GM21723 (cell line): Measurements from ENCODE around the gene PRSS22.

Experiments used
- ATAC-seq: cut with Tn5 transposase; IDR thresholded peaks from one replicate; pipeline ENCODE4 v1.9.1; 2021; ENCODE audit warnings: mild to moderate bottlenecking, moderate library complexity; ENCODE audit not compliant: unreplicated experiment

PRSS22 gene

DNA sequence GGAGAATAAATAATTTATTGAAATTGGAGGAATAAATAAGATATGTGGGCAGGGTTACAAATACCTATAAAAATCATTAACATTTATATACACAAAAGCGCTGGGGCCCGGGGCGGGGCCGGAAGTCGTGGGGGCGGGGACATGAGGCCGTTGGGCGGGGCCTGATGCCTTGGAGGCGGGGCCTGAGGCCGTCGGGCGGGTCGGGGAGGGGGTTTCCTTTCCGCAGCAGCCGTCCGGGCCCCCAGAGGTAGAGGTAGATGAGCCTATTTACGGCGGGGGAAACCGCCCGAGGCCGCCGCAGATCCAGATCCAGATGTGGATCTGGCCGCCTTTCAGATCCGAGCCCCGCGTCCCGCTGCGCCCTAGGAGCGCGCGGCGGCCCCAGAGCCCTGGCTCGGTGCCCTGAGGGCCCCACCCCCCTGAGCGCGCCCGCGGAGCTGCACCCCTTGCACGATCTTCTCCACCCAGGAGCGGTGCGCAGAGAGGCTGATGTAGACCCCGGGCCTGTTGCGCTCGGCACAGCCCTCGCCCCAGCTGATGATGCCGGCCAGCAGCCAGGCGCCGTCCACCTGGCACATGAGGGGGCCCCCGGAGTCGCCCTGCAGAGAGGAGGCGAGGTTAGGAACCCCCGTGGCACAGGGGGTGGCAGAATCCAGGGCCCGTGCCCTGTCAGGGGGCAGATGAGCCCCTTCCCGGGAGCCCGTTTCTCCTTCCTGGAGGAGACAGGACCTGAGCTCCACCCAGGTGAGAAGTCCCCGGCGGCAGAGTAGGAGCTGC, 5.1 kb downstream of the PRSS22 start:
- ATAC-seq, result no peak

DNA sequence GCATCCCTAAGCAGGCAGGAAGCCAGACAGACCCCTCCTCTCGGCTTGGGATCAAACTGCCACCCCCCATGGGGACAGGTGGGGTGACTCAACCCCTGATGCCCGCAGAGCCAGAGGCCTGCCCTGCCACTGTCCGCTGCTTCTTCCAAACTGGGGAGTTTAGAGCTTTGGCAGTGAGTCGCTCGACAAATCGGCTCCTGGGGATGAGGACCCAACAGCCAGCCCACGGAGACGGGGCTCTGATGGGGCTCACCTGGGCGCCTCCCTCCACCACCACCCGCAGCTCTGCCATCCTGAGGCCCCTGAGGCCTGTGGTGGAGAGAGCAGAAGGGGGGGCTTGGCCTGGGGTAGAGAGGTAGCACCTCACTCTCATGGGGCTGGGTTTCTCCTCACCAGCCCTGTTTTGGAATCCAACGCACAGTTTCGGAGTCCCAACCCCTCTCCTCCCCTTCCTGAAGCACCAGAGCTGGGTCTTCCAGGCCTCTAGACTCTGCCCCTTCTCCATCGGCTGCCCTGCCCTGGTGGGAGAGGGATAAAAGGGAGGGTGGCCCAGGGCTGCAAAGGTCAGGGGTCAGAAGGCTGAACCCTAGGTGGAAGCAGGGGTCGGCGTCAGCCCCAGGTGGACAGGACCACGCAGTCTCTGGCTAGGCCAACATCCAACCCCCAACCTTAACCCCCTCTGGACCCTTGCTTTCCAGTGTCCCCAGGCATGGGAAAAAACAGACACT, 5.8 kb downstream of the PRSS22 start:
- ATAC-seq, result no peak

DNA sequence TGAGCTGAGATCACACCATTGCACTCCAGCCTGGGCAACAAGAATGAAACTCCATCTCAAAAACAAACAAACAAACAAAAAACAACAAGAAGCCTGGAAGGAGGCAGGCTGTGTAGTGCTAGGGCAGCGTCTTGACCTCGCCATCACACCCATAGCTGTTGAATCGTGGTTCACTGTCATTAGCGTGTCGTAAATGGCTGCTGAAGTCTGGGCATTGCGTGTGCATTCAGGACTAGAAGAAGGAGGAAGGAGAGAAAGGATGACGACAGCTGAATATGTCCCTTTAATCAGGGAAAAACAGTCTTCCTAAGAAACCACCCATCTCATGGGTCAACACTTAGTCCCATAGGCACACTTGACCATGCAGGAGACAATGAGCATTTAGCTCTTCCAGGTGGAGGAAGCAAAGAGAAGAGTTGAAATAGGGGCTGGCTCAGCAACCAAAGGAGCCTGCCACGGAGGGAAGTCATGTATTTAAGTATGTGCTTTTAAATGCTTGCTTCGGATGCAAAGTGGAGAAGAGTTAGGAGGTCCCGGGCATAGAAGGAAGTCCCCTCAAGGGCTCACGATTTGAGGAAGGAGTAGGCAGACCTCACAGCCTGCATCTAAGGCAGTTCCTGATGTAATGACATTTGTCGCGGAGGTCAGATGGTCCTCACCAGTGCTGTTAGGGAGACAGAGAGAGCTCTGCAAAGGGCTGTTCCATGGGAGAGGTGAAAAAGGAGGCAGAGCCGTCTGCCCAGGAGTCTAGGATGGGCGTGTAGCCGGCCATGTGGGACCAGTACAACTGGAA, 8.8 kb downstream of the PRSS22 start:
- no peak for ATAC-seq

DNA sequence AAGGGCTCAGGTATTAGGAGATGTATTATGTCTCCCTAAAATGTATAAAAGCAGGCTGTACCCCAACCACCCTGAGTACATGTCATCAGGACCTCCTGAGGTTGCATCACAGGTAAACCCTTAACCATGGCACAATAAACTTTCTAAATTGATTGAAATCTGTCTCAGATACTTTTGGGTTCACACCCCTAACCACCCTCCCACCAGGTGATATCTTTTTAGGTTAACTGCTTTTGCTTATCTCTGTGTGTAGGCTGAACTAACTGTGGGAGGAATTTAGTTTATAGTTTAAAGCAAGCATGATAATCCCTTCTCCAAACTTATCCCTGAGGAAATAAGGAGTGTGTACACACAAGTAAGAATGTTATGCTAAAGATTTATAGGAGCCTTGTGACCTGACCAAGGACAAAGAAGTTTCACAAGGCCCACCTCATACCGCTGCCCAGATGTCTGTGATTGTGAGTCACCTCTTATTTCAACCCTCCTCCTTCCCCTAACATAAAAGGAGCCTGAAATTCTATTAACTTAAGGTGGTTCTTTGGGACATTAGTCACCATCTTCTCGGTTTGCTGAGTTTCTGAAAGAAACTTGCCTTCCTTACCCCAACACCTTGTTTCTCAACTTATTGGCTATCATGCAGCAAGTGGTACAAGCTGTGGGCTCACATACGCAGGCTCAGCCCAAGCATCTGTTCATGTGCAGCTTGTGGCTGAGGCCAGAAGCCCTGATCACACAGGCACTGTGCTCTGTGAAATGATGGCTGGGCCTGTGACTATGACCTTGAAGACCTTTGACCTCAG, 11.3 kb downstream of the PRSS22 start:
- no peak for ATAC-seq

DNA sequence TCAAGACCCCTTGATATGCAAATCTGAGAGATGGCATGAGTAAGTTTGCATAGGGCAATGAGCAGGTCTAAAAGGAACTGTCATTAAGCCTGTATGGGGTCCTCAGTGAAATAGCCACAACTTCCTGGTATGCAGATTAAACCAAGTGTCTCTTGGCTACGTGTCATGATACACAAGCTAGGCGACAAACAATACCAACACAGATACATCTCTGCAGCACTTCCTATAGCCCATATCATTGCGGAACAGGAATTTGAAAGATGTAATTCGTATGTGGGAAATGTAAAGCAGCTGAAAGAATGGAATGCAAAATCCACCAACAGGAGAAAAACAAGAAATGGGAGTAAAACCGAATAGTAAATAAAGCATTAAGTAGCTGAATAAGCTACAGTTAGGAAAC, 12.9 kb downstream of the PRSS22 start:
- ATAC-seq, result no peak

DNA sequence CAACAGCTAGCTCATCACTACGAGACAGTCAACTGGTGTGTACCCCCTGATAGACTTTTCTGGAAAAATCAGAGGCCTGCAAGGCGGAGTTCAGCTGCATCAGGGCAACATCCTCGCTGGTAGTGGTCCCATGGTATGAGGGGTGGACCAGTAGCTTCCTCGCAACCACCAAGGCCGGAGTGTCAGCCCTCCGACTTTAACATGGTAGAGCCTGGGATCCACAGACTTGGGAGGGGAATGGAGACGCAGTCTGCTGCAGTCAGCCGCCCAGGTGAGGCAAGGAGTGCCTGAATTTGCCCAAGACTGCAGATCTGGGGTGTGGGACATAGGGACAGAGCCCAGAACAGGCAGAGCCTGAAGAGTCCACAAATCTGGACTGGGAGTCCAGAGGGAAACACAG, 14.4 kb downstream of the PRSS22 start:
- ATAC-seq, result no peak

DNA sequence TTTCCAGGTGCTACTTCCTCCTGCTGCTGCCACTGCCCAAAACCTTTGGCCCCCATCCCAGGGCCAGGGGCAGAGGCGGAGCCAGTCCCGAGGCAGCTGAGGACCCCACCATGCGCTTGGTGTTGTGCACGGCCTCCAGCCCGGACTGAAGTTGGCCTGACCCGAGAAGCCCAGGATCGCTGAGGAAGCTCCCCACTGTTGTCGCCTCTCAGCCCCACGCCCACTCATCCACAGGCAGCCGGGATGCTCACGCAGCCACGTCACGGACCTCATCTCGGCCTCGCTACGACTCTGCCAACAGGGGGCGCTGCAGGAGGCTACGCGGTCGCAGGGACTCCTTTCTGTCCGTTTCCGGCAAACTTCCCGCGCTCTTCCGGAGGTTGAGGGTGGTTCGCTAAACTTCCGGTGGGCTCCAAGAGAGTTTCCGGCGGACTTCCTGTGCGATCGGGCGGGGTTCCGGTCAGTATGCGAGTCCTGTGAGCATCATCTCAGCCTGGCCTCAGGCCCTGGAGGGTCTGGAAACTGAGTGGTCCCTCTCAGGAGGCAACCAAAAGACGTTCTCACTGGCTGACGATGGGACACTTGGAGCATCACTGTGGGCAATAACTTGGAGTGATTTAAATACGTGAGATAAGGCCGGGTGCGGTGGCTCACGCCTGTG, 15.5 kb downstream of the PRSS22 start:
- no peak for ATAC-seq

DNA sequence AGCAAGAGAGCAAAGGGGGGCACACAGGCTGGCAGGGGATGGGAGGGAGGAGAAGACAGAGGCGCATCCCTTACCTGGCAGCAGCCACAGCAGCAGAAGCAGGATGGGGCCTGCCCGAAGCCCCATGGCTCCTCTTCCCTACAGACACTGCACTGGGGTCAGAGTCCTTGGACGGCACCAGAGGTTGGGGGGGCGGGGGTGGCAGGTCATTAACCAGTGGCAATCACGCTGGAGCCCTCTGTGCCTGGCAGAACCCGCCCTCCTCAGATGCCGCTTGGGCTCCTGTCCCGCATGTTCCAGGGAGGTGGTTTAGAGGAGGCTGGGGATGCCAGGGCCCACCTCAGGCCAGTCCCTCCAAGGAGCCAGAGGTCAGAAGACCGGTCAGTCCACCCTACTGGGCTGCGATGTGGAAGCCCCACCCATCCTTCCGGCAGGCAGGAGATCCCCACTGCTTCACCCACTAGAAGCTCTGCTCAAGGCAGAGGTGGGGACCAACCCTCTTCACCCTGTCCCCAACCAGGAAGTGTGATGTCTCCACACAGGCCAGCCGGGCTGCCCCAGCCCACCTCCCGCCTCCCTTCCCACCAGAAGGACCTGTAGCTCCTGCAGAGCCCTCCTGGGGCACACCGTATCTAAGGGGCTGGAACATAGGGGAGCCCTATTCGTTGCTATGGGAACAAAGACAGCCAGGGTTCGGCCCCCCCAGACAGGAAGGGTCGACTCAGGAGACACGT, 16.2 kb downstream of the PRSS22 start:
- ATAC-seq, result no peak

DNA sequence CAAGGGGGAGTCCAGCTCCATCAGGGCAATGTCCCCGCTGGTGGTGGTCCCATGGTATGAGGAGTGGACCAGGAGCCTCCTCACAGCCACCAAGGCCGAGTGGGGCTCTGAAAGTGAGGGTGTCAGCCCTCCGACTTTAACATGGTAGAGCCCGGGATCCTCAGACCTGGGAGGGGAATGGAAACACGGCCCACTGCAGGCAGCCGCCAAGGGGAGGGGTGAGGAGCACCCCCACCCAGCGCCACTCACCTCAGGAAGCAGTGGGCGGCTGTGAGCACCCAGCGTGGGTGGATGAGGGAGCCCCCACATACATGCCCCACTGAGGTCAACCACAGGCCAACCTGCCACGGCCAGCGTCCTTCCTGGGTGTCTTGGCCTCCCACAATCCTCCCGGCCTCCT, 17.1 kb downstream of the PRSS22 start:
- ATAC-seq, result no peak

DNA sequence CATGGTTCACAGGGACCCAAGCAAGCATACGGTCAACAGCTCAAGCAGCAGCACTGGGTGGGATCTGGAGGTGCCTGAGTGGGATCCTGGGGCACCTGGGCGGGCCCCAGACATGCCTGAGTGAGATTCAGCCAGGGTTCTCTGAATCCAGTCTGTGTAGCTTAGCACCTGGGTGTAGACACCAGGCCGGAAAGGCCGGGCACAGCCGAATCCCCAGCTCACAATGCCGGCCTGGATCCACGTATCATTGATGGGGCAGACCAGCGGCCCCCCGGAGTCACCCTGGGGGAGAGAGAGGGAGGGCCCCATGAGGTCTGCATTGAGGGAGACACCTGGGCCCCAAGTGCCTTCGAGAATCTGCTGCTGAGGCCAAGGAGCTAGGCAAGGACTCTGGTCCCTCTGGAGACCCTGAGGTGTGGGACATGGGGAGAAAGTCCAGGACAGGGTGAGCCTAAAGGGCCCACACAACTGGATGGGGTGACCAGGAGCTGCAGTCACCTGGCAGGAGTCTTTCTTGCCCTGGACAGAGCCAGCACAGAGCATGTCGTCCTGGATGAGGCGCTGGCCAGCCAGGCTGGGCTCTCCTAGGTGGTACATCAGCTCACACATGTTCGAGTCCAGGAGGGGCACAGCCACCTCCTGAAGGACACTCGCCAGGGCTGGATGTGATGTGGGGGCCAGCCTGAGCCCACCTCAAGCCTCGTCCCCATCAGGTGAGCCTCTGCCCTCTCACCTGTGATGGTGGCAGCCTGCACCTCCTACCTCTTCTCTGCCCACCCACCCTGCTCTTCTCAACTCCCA, 18.1 kb downstream of the PRSS22 start:
- no peak for ATAC-seq

DNA sequence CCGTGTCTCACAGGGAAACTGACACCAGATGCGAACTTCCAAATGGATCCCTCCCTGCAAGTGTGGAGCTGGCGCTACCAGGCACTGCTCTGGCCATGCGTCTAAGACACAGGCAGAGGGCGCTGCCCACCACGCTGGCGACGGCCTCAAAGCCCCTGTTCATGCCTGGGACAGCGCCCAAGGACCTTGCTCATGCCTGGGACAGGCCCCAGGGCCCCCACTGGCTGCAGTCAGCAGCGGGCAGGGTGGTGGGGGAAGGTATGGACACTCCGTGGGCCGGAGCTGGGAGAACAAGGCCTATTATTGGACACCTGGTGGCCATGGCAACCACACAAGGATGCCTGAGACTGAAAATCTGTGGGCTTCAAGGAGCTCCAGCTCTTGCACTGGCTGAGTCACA, 19.0 kb downstream of the PRSS22 start:
- ATAC-seq, result no peak

DNA sequence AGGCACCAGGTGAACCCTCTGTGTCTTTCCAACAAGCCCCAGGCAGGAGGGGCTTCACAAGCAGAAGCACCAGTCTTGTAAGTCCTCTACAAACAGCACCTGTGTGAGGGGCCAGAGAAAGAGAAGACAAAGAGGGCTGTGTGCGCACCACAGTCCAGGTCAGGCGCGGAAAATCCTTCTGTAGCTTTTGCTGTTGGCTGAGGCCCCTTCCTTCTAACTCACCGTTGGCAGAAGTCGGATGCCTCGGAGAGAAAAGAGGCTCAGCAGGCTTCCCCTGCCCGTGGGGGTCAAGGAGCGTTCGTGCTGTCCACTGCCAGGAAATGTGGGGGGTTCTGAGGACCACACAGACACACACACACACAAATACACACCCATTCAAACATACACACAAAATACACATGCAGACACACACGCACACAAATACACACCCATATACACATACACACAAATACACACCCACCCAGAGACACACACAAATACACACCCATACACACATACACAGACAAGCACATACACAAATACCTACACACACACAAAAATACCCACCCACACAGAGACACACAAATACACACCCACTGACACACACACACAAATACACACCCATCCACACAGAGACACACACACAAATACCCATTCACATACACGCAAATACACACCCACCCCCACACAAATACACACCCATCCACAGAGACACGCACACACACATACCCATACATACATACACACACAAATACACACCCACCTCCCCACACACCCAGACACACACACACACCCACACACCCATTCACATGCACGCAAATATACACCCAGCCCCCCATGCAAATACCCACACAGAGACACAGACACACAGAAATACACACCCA, 21.1 kb downstream of the PRSS22 start:
- ATAC-seq, result no peak

DNA sequence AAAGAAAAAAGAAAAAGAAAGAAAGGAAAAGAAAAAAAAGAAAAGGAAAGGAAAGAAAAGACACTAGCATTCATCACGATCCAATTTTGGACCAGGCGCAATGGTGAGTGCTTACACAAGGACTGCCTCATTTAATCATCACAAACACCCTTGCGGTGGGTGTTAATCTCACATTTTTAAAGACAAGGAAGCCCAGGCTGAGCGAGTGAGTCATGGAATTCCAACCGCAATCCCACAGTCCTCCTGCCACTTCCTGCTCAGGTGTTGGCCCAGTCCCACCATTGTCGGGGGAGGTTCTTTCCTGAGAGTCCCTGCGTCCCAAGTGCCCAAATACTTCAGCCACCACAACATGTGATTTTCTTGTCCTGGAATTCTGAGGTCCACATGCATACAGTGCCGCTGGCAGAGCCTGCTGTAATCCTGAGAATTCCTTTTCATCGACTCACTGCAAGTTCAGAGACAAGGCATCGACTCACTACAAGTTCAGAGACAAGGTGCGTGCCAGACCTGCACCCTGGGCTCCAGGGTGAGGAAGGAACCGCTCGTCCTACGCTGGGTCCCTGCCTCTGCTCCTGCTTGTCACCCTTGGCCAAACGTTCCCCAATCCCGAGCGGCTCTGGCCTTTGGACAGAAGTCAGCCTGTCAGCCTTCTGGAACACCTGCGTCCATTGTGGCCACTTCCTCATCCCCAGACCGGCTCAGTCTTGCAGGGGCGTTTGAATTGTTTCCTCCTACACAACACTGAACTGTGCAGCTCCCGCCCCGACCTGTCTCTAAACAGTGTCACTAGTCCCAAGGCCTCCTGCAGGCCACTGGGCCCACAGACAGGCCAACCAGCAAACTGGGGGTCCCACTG, 22.1 kb downstream of the PRSS22 start:
- no peak for ATAC-seq

DNA sequence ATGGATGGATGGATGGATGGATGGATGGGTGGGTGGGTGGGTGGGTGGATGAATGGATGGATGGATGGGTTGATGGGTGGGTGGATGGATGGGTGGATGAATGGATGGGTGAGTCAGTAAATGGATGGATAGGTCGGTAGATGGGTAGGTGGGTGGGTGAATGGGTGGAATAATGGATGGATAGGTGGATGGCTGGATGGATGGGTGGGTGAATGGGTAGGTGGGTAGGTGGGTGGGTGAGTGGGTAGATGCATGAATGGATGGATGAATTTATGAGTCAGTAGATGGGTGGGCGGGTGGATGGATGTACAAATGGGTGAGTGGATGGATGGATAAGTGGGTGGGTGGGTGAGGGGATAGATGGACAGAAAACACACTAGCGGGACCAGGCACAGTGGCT, 23.0 kb downstream of the PRSS22 start:
- ATAC-seq, result no peak

DNA sequence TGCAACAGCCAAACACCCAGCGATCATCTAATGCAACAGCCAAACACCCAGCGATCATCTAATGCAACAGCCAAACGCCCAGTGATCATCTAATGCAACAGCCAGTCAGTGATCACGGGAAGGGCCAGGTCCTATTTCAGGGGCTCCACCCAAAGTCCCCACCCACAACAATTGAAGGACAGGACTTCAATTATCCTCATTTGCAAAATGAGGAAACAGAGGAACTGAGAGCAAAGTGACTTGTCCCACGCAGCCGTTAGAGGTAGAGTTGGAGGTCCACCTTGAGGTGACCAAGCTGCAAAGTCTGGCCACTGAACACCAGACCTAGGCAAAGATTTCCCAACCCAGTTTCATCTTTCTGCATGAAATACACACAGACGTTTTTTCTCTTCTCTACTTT, 24.2 kb downstream of the PRSS22 start:
- ATAC-seq, result no peak

DNA sequence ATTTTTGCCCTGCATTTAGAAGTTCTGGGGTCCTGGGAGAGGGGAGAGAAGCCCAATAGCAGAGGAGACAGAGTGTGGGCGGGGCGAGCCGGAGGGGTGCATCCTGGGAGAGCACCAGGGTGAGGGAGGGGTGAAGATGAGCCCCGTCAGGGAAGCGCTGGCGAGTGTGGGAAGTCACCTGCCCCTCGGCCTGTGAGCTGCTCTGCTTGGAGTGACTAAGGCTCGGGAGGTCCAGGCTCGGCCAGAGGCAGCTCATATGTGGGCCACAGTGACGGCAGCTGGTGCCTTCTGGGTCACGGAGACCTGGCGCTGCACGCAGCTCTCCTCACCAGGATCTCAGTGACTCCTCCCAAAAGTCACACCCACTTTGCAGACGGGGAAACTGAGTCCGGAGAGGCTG, 26.8 kb downstream of the PRSS22 start:
- no peak for ATAC-seq

DNA sequence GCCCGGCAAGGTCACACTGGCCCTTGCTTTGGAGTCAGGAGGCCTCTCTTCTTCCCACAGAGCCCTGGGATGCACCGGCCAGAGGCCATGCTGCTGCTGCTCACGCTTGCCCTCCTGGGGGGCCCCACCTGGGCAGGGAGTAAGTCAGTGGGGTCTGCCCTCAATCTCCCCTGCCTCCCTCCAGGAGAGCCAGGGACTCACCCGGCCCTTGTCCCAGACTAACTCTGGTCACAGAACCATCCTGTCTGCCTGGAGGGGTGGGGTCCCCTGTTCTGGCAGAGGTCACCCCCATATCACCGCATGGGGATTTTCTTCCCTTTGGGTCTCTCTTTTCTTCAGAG, 27.6 kb downstream of the PRSS22 start:
- ATAC-seq, result no peak
